ENCODE data around the gene VSTM4. TPM values are rescaled to one million over a fixed set of nuclear protein-coding genes. Genes with fewer than 3 reads are reported as not detected.

Gene VSTM4
- total RNA-seq, 3 donors from 2014 or later (not counting 1 experiment from before 2014, with no cell fraction given), result 0.38 to 0.57 (median 0.45) TPM

- H3K27me3 ChIP-seq (ENCODE audit: control insufficient read depth, insufficient read depth, low read length), result no peaks in the 10 kb centered on the region
- ATAC-seq, result no peak
- H3K36me3 ChIP-seq (ENCODE audit: control insufficient read depth, insufficient read depth, low read length), result peaks cover 9% of the 10 kb centered on the region
- no peak overlapping the region for H3K27ac ChIP-seq (ENCODE audit: low read length)
- Mint-ChIP-seq H3K27me3 (ENCODE audit: low read depth in 2 of 2) (peaks cover 0 to 4% of the 10 kb centered on the region in 2 donors), H3K27ac (no peak overlapping the region), H3K4me3 (no peak overlapping the region), H3K4me1 (peaks cover 32 to 36% of the 10 kb centered on the region in 2 donors), H3K36me3 (no peaks in the 10 kb centered on the region), H3K9me3 (no peaks in the 10 kb centered on the region)
- DNase-seq, result no peak
- intact Hi-C loops (cut with micrococcal nuclease), result loop anchor here (10.0 kb wide), 1 partner anchor 506 kb away; no protein-coding TSS in a partner anchor
- no peaks in the 10 kb centered on the region for H3K9me3 ChIP-seq (ENCODE audit: control insufficient read depth, insufficient read depth, low read length)
- H3K4me1 ChIP-seq (ENCODE audit: control insufficient read depth, insufficient read depth, low read length), result peaks cover 13% of the 10 kb centered on the region
- 93% methylated on average over 5 of the region's 5 CpGs for WGBS (ENCODE audit: insufficient coverage)
- H3K4me3 ChIP-seq (ENCODE audit: low read length), result no peak overlapping the region
- TF ChIP-seq, protein P1, sequence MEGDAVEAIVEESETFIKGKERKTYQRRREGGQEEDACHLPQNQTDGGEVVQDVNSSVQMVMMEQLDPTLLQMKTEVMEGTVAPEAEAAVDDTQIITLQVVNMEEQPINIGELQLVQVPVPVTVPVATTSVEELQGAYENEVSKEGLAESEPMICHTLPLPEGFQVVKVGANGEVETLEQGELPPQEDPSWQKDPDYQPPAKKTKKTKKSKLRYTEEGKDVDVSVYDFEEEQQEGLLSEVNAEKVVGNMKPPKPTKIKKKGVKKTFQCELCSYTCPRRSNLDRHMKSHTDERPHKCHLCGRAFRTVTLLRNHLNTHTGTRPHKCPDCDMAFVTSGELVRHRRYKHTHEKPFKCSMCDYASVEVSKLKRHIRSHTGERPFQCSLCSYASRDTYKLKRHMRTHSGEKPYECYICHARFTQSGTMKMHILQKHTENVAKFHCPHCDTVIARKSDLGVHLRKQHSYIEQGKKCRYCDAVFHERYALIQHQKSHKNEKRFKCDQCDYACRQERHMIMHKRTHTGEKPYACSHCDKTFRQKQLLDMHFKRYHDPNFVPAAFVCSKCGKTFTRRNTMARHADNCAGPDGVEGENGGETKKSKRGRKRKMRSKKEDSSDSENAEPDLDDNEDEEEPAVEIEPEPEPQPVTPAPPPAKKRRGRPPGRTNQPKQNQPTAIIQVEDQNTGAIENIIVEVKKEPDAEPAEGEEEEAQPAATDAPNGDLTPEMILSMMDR (IDR thresholded peaks at IDR 0.05), result no peak
Measured at GRCh38 chr10:49160814-49161213, 45.5 kb upstream of the VSTM4 start.

GRCh38 chr10:49160110-49160509, 44.8 kb upstream of the VSTM4 start:
- intact Hi-C loops (cut with micrococcal nuclease), result loop anchor here (10.0 kb wide), 1 partner anchor 505 kb away; no protein-coding TSS in a partner anchor
- Mint-ChIP-seq H3K4me3 (no peak overlapping the region), H3K4me1 (peaks cover 38 to 43% of the 10 kb centered on the region in 2 donors), H3K9me3 (no peaks in the 10 kb centered on the region), H3K27me3 (ENCODE audit: low read depth in 2 of 2) (peaks cover 0 to 4% of the 10 kb centered on the region in 2 donors), H3K36me3 (no peaks in the 10 kb centered on the region), H3K27ac (no peak overlapping the region)
- H3K27ac ChIP-seq (ENCODE audit: low read length), result no peak overlapping the region
- H3K27me3 ChIP-seq (ENCODE audit: control insufficient read depth, insufficient read depth, low read length), result no peaks in the 10 kb centered on the region
- H3K4me3 ChIP-seq (ENCODE audit: low read length), result no peak overlapping the region
- no peaks in the 10 kb centered on the region for H3K9me3 ChIP-seq (ENCODE audit: control insufficient read depth, insufficient read depth, low read length)
- DNase-seq (no peak), ATAC-seq (no peak)
- WGBS (ENCODE audit: insufficient coverage), result 82% methylated on average over 4 of the region's 5 CpGs
- TF ChIP-seq, protein P1 (IDR thresholded peaks at IDR 0.05), result no peak
- peaks cover 4% of the 10 kb centered on the region for H3K36me3 ChIP-seq (ENCODE audit: control insufficient read depth, insufficient read depth, low read length)
- peaks cover 13% of the 10 kb centered on the region for H3K4me1 ChIP-seq (ENCODE audit: control insufficient read depth, insufficient read depth, low read length)

- H3K27me3 Mint-ChIP-seq (ENCODE audit: low read depth in 2 of 2), result no peaks in the 10 kb centered on the region
- no peak for ATAC-seq
- Histone ChIP-seq H3K27me3 (ENCODE audit: control insufficient read depth, insufficient read depth, low read length) (no peaks in the 10 kb centered on the region), H3K36me3 (ENCODE audit: control insufficient read depth, insufficient read depth, low read length) (peaks cover 2% of the 10 kb centered on the region), H3K4me3 (ENCODE audit: low read length) (no peak overlapping the region), H3K27ac (ENCODE audit: low read length) (no peak overlapping the region), H3K4me1 (ENCODE audit: control insufficient read depth, insufficient read depth, low read length) (peaks cover 10% of the 10 kb centered on the region), H3K9me3 (ENCODE audit: control insufficient read depth, insufficient read depth, low read length) (no peaks in the 10 kb centered on the region)
- H3K4me1 Mint-ChIP-seq, result peaks cover 27 to 31% of the 10 kb centered on the region in 2 donors
- WGBS (ENCODE audit: insufficient coverage), result 56% methylated on average over 1 of the region's 3 CpGs
- H3K4me3 Mint-ChIP-seq, result no peak overlapping the region
- H3K9me3 Mint-ChIP-seq, result no peaks in the 10 kb centered on the region
- TF ChIP-seq, protein P1 (IDR thresholded peaks at IDR 0.05), result no peak
- intact Hi-C loops (cut with micrococcal nuclease), result no loop called here
- no peak overlapping the region for H3K27ac Mint-ChIP-seq
- no peak for DNase-seq
- H3K36me3 Mint-ChIP-seq, result no peaks in the 10 kb centered on the region
Measured at GRCh38 chr10:49158915-49159314, 43.6 kb upstream of the VSTM4 start.

GRCh38 chr10:49158404-49158803, 43.1 kb upstream of the VSTM4 start:
- no peak overlapping the region for H3K4me3 Mint-ChIP-seq

More at GRCh38 chr10:49158404-49158803, 43.1 kb upstream of the VSTM4 start:
- Mint-ChIP-seq H3K4me1 (peaks cover 27 to 28% of the 10 kb centered on the region in 2 donors), H3K9me3 (no peaks in the 10 kb centered on the region), H3K27me3 (ENCODE audit: low read depth in 2 of 2) (no peaks in the 10 kb centered on the region), H3K36me3 (no peaks in the 10 kb centered on the region), H3K27ac (no peak overlapping the region)
- Histone ChIP-seq H3K4me1 (ENCODE audit: control insufficient read depth, insufficient read depth, low read length) (peaks cover 10% of the 10 kb centered on the region), H3K36me3 (ENCODE audit: control insufficient read depth, insufficient read depth, low read length) (peaks cover 2% of the 10 kb centered on the region), H3K9me3 (ENCODE audit: control insufficient read depth, insufficient read depth, low read length) (no peaks in the 10 kb centered on the region), H3K27me3 (ENCODE audit: control insufficient read depth, insufficient read depth, low read length) (no peaks in the 10 kb centered on the region), H3K4me3 (ENCODE audit: low read length) (no peak overlapping the region), H3K27ac (ENCODE audit: low read length) (no peak overlapping the region)
- DNase-seq (no peak), ATAC-seq (no peak)
- TF ChIP-seq, protein P1 (IDR thresholded peaks at IDR 0.05), result no peak
- intact Hi-C loops (cut with micrococcal nuclease), result no loop called here
- 57% methylated on average over 3 of the region's 7 CpGs for WGBS (ENCODE audit: insufficient coverage)
